NCI-H526 treated with DMSO at 0.1 percent for 48 hours (cell line): ENCODE measurements around the gene PADI6.

Experiments
- DNase-seq: peaks from one replicate; lab custom pipeline; 2025; lab: John Stamatoyannopoulos, UW

PADI6 gene

DNA sequence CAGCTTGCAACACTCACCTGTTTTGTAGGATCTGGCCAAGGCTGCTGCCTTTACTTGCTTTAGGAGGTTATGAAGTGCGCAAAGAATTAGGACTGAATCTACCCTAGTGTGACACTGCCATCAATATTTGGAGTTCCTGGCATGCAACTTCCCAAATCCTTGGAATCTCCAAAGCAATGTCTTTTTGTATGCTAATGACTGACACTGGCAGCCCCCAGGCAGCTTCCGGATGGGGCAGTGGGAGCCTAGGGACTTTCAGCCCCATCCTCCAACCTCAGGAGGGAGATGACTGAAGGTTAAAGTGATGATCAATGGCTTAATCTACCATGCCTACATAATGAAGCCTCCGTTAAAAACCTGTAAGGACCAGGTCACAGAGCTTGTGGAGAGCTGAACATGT is 62.0 kb downstream of the PADI6 start:
- no peak for DNase-seq

DNA sequence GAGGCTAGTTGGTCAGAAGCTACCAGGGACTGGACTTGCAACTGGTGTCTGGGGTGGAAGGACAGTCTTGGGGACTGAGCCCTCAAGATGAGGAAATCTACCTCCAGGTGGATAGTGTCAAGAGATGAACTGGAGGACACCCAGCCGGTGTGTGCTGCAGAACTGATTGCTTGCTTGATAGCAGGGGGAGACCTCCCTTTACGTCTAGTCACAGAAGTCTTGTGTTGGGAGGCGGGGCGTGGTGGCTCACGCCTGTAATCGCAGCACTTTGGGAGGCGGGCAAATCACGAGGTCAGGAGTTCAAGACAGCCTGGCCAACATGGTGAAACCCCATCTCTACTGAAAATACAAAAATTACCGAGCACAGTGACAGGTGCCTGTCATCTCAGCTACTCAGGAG is 62.6 kb downstream of the PADI6 start:
- no peak for DNase-seq

DNA sequence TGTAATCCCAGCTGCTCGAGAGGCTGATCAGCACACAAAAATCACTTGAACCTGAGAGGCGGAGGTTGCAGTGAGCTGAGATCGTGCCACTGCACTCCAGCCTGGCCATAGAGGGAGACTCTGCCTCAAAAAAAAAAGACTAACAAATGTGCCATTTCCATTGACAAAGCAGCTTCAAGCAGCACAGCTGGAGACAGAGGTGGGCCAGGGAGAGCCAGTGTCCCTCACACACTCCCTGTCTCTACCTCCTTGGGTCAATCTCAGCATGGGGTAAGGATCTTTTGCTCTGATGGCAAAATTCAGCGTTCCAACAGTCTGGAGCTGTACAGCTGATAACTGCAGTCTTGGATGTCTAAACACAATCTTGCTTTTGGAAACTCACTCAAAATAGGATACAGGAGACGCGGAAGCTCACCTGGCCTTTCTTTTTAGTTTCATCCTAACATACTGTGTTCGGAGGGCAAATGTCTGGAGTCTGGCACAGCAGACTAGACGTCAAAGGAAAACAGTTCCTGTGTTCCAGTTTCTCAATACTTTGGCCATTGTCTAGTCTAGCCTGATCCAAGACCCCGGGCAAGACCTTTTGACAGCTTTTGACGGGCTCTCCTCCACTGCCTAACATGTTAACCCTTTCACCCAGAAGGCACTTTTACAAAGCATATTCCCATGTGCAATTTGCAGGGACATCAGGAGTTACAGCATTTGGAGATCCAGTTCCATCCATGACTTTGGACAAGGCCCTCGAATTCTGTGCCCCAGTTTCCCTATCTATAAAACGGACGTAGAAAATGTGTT is 64.6 kb downstream of the PADI6 start:
- DNase-seq = no peak

DNA sequence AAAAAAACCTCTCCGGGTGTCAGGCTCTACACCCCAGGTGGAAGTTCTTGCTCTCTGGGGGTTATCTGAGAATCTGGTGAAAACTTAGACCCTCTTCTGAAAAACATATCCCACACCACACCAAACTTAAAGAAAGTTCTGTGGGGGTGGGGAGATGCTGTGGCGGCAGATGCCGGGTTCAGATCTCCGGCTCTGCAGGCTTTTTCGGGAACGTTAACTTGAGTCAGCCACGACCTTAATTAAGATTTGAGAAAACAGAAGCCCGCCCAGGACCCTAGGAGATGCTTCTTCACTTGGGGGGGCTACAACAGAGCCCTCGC is 65.2 kb downstream of the PADI6 start:
- no peak for DNase-seq

DNA sequence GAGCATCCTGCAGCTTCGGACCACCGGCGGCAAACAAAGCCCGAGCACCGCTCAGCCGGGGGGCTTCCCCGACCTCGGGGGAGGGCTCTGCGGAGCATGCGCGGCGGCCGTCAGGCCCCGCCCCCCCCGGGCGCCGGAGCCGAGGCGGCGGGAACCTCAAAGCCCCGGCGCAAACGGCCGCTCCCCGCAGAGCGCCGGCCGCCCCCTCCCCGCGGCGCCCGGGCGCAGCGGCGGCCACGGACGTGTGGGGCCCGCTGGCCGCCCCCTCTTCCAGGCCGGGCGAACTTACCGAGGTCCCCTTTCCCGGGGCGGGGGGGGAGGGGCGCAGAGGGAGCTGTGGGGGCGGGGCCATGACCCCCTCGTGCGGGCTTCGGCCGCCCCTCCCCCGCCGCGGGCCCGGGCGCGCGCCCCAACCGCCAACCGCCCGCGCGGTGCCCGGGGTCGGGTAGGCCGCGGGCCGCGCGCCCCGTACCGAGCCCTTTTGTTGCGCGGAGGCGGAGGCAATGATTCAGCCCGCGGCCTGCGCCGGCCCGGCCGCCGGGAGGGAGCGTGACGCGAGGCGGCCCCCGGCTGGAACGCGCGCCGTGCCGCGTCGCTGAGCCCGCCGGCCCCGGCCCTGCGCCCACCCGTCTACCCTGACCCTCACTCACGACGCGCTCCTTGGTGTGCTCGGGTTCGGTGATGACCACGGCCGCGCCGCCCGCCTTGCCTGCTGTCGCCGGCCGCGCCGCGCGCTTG is 65.8 kb downstream of the PADI6 start:
- DNase-seq = no peak

DNA sequence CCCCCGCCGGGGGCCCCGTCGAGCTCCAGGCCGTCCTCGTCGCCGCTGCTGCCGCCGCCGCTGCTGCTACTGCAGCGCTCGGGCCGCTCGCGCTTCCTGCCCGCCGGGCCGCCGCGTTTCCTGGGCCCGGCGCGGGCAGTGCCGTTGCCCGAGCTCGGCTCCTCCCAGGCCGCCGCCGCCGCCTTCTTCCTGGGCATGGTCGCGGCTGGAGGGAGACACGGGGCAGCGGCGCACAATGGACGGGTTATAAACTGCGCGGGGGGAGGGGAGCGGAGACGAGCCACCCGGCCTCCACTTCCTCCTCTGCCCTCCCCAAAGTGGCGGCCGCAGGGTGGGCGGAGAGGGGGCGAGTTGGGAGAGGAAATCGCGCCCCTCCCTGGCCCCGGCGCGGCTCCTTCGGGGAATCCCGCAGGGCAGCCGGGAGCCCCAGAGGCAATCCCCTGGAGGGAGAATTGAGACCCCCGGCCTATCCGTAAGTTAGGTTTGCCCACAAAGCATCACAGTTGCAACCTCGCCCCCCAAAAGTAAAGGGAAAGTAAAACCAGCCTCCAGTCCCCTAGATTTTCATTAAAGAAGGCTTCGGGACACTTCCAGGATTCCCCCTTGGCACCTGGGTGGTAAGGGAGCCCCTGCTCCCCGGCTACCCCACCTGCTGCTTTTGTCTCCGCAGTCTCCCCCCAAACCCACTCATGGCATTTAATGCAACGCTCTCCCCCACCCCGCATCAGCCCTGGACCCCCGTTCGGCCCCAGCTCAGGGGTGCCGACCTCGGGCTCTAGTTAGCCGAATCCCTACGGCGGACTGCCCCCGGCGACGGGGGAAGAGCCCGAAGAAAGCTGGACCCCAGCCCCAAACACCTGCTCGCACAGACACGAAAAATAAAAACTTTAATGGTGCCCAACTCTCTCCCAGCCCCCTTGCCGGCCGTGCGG is 66.6 kb downstream of the PADI6 start:
- DNase-seq = no peak

DNA sequence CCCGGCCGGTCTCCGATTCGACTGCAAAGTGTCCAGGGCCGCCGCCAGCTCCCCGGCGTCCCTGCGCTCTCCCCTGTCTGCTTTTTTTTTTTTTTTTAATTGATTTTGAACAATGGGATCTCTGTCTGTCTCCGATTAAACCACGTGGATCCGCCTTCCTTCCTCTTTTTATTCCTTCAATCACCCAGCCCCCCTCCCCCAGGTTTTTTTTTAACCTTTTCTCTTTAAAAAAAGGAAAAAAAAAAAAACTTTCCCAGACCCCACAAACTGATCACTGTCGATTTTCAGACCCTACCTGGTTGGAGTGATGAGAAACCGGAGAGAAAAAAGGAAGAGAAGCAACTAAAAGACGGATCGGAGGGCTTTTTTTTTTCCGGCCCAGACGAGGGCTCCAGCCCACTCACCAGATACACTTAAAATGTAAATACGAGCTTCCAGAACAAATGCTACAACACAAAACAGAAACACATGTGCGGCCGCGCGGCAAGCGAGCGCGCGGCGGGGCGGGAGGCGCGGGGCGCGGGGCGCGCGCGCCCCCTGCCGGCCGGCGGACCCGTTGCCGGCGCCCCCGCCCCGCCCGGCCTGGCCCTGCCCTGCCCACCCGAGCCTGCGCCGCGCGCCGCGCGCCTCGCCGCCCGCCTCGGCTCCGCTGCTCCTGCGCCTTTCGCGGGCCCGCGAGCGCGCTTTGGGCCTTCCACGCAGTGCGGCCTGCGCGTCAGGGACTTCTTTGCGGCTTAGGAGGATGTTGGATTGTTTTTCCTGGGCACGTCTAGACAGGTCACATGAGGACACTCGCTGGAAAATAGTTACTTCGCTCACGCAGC is 67.5 kb downstream of the PADI6 start, which contains the start of gene RCC2:
Gene RCC2, minus strand, starts transcription at position 428 of the 824 bp plus-strand sequence. CDS start 1,163 bp downstream, outside the sequence.
- peak; percentile 71 for DNase-seq

DNA sequence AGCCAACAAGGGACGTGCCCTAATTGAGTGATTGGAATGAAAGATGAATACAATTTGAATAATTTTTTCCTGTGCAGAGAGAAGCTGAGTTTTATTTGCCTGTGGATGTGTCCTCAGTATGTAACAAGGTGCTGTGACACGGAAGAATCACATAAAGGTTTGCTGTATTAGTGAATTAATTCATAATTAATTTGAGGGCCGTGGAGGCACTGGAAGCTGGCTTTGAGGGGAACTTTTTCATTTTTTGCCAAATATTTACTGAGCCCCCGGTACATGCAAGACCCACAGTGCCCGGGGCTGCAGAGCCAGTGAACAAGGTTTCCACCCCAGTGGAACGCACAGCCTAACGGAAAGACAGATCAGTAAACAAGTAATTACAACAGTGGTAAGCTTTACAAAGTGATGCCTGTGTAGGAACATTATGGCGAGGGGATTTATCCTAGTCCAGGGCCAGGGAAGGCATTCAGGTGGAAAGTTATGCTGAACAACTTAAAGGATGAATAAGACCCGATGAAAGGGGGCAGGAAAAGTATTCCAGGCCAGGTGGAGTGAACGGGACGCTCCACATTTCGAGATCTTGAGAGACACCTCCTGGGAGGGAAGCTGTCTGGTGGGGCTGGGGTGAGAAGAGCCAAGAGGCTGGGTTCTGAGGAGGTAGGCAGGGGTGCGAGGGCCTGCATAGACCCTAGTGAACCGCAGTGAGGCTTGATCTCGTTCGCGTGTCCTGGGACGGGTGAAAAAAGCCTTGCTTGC is 68.3 kb downstream of the PADI6 start:
- no peak for DNase-seq

DNA sequence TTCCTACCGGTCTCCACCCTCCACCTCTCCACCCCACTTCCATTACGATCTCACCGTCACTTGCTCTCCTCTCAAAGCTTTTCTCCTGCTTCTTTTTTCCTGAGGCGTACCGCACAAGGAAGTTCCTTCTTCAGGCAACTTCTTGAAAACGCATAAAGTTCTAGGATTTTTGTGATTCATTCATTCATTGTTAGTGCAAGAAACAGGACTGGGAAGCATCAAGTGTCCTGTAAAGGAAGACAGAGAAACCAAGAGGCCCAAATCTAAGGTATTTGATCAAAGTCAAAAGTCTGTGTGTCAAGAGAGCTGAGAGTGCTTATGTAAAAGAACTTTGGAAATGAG is 68.8 kb downstream of the PADI6 start:
- no peak for DNase-seq

DNA sequence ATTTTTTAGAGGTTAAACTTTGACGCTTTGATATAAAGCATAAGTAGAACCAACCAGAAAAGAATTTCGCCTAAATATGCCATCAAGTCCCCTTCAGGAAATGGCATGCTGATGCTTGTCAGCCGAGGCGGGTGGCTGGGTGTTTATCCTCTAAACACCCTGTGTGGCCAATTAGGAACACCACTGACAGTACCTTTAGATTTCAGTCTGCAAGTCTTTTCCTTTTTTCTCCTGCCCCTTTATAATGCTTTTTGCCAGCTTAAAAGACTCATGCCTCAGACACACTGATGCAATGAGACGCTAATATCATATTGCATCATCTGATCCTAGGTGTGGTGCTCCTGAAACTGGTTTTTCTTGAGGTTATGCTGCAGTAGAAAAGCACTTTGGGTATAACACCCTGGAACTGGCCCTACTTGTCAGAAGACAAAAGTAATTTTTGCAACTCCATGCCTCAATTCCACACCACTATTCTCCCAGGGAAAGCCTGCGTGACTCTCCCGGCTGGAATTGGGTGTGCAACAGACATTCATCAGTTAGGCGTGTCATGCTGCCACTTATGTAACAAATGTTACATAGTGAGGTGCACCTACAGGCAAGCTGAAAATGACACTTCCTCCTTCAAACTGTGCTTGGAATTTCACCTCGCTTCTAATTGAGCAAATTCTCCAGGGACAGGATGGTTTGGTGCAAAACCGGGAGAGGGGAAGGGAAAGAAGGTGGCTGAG is 69.4 kb downstream of the PADI6 start:
- no peak for DNase-seq

DNA sequence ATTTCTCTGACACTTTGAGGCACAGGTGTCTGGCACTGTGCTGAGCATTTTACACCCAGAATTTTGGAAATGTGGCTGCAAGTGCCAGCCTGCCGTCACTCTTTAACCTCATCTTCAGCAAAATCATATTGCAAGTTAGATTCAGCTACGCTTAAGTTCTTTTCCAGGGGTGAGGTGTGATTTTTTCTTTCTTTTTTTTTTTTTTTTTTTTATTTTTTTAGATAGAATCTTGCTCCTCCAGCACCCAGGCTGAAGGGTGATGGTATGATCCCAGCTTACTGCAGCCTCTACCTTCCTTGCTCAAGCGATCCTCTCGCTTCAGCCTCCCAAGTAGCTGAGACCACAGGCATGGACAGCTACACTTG is 70.0 kb downstream of the PADI6 start:
- no peak for DNase-seq

DNA sequence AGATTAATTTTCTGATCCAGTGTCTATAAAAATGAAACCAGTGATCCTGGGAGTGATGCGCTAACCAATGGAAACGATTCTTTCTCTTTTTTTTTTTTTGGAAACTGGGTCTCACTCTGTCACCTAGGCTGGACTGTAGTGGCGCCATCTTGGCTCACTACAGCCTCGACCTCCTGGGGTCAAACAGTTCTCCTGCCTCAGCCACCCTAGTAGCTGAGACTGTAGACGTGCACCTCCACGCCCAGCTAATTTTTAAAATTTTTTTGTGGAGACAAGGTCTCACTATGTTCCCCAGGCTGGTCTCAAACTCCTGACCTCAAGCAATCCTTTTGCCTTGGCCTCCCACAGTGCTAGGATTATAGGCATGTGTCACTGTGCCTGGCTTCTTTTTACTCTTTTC is 70.8 kb downstream of the PADI6 start:
- no peak for DNase-seq

DNA sequence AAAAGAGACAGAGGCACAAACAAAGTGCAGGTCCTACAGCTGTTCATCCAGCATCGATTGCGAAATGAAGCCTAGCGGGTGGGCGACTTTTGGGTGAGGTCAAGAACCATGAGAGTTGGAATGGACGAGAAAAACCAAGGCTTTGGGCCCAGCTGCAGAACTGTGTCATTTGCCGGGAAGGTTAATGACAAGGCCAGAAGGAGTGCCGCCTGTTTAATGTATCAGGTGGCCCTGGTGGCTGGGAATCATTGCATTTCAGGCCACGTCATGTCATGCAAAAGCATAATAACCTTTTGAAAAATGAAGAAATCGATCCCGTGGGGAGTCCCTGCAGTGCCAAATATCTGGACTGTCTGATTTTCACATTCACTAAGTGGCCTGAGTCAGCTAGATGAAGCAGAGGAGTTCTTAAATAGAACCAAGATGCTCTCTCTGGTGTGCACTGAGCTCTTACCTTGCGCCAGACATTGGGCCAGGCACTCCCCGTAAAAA is 75.6 kb downstream of the PADI6 start:
- DNase-seq = no peak
